DMS153 (cell line): ENCODE data around the gene NEFH.
"Not testable (repeated sequence)": the region's sequence is repeated elsewhere in the genome, so short reads cannot be mapped to it uniquely, and the experiment has no call there.

Source experiments
- DNase-seq: peaks from one replicate; lab custom pipeline; 2025; lab: John Stamatoyannopoulos, UW

NEFH gene

GRCh38 chr22:29464581-29464980, 15.4 kb upstream of the NEFH start:
- no peak for DNase-seq

- no peak for DNase-seq
Observed at GRCh38 chr22:29469755-29470154, 10.3 kb upstream of the NEFH start.

- DNase-seq = peak; percentile 77
Observed at GRCh38 chr22:29470159-29470855, 9.7 kb upstream of the NEFH start.

GRCh38 chr22:29473001-29473400, 7.0 kb upstream of the NEFH start:
- no peak for DNase-seq

GRCh38 chr22:29475550-29475949, 4.5 kb upstream of the NEFH start:
- DNase-seq = no peak

- no peak for DNase-seq
Observed at GRCh38 chr22:29476116-29476515, 3.9 kb upstream of the NEFH start.

- peak; percentile 36 for DNase-seq
Observed at GRCh38 chr22:29477723-29478318, 2.2 kb upstream of the NEFH start.

GRCh38 chr22:29478326-29479276, 1.4 kb upstream of the NEFH start:
- no peak for DNase-seq

- DNase-seq = no peak
Observed at GRCh38 chr22:29480262-29480511, 169 bp downstream of the NEFH start.

GRCh38 chr22:29480512-29481264, 670 bp downstream of the NEFH start:
- DNase-seq = no peak

- DNase-seq = no peak
Observed at GRCh38 chr22:29481265-29482000, 1.4 kb downstream of the NEFH start.

GRCh38 chr22:29482253-29482652, 2.2 kb downstream of the NEFH start:
- DNase-seq = no peak

GRCh38 chr22:29482726-29483125, 2.7 kb downstream of the NEFH start:
- no peak for DNase-seq

GRCh38 chr22:29483254-29483653, 3.2 kb downstream of the NEFH start:
- no peak for DNase-seq

- DNase-seq = no peak
Observed at GRCh38 chr22:29484642-29485041, 4.6 kb downstream of the NEFH start.

GRCh38 chr22:29485448-29485847, 5.4 kb downstream of the NEFH start:
- DNase-seq = no peak

- no peak for DNase-seq
Observed at GRCh38 chr22:29487426-29487986, 7.5 kb downstream of the NEFH start.

GRCh38 chr22:29489127-29489780, 9.2 kb downstream of the NEFH start:
- DNase-seq = not testable (repeated sequence)

- no peak for DNase-seq
Observed at GRCh38 chr22:29491012-29491411, 11.0 kb downstream of the NEFH start.

GRCh38 chr22:29493636-29494035, 13.6 kb downstream of the NEFH start:
- DNase-seq = no peak

- DNase-seq = no peak
Observed at GRCh38 chr22:29499852-29500251, 19.8 kb downstream of the NEFH start.
